Measurements from ENCODE around the gene NR1H3.

GRCh38 chr11:47260366-47260765, 2.6 kb downstream of the NR1H3 start:
- TF ChIP-seq EZH2 (IDR thresholded peaks at IDR 0.05; ENCODE audit: low read length, unreplicated experiment): no peak
- TF ChIP-seq, protein P1, sequence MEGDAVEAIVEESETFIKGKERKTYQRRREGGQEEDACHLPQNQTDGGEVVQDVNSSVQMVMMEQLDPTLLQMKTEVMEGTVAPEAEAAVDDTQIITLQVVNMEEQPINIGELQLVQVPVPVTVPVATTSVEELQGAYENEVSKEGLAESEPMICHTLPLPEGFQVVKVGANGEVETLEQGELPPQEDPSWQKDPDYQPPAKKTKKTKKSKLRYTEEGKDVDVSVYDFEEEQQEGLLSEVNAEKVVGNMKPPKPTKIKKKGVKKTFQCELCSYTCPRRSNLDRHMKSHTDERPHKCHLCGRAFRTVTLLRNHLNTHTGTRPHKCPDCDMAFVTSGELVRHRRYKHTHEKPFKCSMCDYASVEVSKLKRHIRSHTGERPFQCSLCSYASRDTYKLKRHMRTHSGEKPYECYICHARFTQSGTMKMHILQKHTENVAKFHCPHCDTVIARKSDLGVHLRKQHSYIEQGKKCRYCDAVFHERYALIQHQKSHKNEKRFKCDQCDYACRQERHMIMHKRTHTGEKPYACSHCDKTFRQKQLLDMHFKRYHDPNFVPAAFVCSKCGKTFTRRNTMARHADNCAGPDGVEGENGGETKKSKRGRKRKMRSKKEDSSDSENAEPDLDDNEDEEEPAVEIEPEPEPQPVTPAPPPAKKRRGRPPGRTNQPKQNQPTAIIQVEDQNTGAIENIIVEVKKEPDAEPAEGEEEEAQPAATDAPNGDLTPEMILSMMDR (conservative IDR thresholded peaks at IDR 0.05; ENCODE audit: low read depth, low read length): no peak
